Right lung (tissue), 5 donors: Measurements from ENCODE around the gene PIP4K2B. TPM values are rescaled to one million over a fixed set of nuclear protein-coding genes. Genes with fewer than 3 reads are reported as not detected.

Experiments
- DNase-seq, 2 donors: peaks; one replicate each; pipeline ENCODE4 v3.0.0-alpha.2; 2013
- polyA plus RNA-seq, 5 donors: library from polyadenylated mRNA; unstranded; fragments of 120-200 nt; gene quantifications; one replicate each; pipeline versions ENCODE4 v1.2.1 to v1.2.3, GENCODE V29; 2013; ENCODE audit warnings: inconsistent platforms in 1 of 5, low replicate concordance in 1 of 5; ENCODE audit not compliant: insufficient read length in 5 of 5, insufficient read depth in 1 of 5

PIP4K2B gene
- polyA plus RNA-seq, 5 donors: 80.6 to 92.5 (median 84.1) TPM

DNA sequence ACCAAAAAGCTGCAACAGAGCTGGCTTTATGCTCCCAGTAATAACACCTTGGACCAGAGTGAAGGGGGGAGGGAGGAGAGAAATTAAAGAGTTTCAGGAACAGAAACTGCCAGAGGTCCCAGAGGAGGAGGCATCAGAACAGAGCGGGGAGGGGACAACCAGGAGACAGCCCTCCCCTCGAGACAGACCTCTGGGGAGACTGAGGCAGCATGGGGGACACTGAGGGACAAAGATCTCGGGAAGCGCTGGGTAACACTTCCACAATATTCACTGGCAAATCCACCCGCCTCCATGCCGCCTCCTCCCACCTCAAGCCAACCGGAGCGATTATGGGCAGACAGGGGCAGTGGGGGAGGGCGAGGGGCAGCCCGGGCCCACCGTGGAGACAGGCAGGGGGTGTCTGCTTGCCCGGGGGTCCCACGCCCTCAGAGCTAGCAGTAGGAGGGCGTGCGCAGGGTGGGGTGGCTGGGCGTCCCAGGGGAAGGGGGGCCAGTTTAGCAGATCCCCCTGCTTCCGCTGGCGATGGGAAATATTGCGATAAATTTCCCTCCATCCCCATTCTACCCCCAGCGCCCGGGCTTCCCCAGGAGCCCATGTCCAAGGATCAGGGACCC lies 52.4 kb downstream of the PIP4K2B start:
- no peak for DNase-seq

- DNase-seq: no peak
Measured at GRCh38 chr17:38746004-38746848, 53.1 kb downstream of the PIP4K2B start.

- no peak for DNase-seq
Measured at GRCh38 chr17:38745545-38745944, 53.8 kb downstream of the PIP4K2B start.

- peak in 1 of 2 donors; percentile 60 for DNase-seq
Measured at GRCh38 chr17:38743556-38744171, 55.7 kb downstream of the PIP4K2B start.

GRCh38 chr17:38742411-38743308 lies 56.7 kb downstream of the PIP4K2B start:
- peak; percentile 96 to 97 for DNase-seq

DNA sequence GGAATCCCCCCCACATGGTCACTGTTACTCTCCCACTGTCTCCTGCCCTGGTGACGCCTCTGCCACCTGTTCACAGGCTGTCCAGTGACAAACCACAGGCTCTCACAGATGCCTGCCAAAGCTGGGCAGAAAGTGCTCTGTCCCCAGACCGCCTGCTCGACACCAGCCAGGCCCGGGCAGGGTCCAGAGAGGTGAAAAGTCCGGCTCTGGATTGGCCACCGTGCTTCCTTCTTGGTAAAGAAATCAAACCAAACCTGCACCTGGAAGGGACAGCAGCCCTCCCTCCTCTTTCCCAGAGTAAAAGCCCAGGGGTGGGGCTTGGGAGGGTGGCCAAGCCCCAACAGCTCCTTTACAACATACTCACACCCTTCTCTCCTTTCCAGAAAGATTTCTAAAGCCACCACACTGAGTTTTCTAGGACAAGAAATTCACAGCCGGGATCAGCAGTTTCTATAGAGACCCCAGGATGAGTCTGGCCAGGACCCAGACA lies 57.4 kb downstream of the PIP4K2B start:
- DNase-seq: no peak

- no peak for DNase-seq
Measured at GRCh38 chr17:38741461-38741860, 57.9 kb downstream of the PIP4K2B start.

DNA sequence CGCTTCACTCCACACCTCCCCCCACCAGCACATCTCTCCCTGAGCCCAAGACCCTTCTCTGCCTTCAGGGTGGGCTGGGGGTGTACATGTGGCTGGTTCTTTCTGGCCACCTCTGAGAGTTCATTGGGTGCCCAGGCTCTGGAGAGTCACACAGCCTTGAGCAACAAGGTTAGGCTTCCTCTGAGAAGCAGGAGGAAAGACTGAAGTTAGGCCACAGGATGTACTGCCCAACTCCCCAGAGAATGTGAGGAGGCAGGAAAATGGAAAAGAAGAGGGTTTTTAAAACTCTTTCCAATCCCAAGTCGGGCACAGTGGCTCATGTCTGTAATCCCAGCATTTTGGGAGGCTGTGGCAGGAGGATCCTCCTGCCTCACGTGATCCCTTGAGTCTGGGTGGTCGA lies 58.5 kb downstream of the PIP4K2B start:
- no peak for DNase-seq

- DNase-seq: no peak
Measured at GRCh38 chr17:38740044-38740443, 59.3 kb downstream of the PIP4K2B start.

DNA sequence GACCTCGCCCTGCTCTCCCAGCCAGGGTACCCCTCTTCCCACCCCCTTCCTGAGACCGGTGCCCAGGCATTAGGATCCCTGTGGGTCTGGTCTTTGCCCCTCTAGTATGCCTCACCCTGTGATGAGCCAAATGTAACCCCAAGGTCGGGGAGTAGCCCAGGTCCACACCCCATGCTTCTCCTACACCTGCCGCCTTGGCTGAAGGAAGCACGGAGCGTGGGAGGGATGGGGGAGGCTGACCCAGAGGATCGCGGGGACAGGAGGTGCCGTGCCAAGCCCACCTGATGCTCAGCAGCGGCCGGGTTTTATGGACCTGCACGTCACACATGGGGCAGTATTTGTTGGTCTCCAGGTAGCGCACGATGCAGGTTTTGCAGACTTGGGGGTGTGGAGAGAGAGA lies 60.1 kb downstream of the PIP4K2B start:
- no peak for DNase-seq

DNA sequence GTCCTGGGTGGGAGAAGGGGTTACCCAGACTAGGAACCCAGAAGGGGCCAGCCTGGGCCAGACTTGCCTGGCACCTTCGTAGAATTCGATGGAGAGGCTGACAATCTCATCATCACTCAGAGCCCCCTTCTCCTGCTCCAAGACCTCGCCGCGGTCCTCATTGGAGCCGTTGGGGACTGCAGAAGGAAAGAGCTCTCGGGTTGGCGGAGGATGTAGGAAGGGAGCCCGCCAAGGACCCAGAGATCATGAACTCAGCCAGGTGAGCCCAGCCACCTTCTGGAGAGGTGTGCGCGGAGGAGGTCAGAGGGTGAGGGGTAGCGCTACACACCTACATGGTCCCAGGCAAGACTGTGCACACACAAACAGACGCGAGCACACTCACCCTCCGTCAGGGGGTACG lies 60.7 kb downstream of the PIP4K2B start:
- no peak for DNase-seq

GRCh38 chr17:38738007-38738662 lies 61.2 kb downstream of the PIP4K2B start:
- no peak for DNase-seq

DNA sequence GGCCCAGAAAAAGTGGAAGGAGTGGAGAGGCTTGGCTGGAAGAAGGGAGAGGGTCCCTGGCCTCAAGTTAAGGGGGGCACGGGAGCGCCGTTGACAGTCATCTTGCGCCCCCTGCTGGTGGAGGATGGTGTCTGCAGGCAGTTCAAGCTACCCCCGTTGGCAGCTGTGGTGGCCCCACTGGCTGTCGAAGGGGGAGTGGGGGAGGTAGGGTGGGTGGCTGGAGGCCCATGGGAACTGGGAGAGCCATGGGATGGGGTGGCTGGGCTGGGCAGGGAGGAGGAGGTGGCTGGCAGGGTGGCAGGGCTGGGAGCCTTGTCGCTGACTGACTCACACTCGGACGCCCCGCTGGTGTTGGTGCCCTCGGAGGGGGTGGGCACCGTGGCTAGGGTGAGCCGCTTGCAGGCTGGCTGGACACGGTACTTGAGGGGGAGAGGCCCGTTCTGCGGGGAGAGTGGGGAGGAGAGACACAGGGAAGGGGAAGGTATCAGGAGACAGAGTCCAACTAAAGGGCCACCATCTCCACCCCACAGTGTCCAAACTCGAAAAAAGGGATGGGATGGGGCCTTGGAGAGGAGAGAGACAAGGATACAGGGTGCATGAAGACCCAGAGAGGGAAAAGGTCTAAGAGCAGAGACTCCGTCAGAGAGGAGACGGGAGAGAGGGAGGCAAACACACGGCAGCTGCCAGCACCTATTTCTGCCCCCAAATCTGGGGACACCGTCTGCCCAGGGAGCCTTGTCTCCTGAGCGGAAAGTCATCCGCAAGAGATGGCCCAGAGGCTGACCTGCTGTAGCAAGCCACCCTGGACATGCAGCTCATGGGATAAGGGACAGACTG lies 64.0 kb downstream of the PIP4K2B start:
- no peak for DNase-seq

GRCh38 chr17:38733982-38734973 lies 65.1 kb downstream of the PIP4K2B start:
- no peak for DNase-seq

- DNase-seq: no peak
Measured at GRCh38 chr17:38733282-38733981, 65.9 kb downstream of the PIP4K2B start.

GRCh38 chr17:38732376-38733281 lies 66.7 kb downstream of the PIP4K2B start:
- no peak for DNase-seq
